ENCODE measurements around the gene PGAM2. TPM values are rescaled to one million over a fixed set of nuclear protein-coding genes. Genes with fewer than 3 reads are reported as not detected.

Gene PGAM2
- polyA plus RNA-seq, 3 donors = 0.13 TPM; not detected in 2

- H2AFZ ChIP-seq (ENCODE audit: insufficient read depth, low read depth, low read length, poor library complexity, severe bottlenecking) = no peak overlapping the region
- intact Hi-C loops (cut with micrococcal nuclease) = no loop called here
- Mint-ChIP-seq H3K27me3 (ENCODE audit: low read depth in 3 of 3) (peaks cover 0 to 5% (median 3%) of the 10 kb centered on the region in 3 donors), H3K4me1 (peaks cover 40% of the 10 kb centered on the region), H3K4me3 (no peak overlapping the region), H3K36me3 (peaks cover 24 to 45% of the 10 kb centered on the region in 2 donors), H3K9me3 (peaks cover 0 to 3% (median 0%) of the 10 kb centered on the region in 7 donors), H3K27ac (peak overlapping the region; percentile 10 to 99 (median 98))
- H3K79me2 ChIP-seq (ENCODE audit: insufficient read depth, low read length) = no peaks in the 10 kb centered on the region
- H3K36me3 ChIP-seq (replicated peaks in 1 of 2; ENCODE audit: control insufficient read depth in 1 of 2, insufficient read depth in 2 of 2, low read length in 2 of 2) = peaks cover 21 to 27% of the 10 kb centered on the region in 2 donors
- peaks cover 17% of the 10 kb centered on the region for H4K20me1 ChIP-seq (ENCODE audit: insufficient read depth, low read length)
- H3K27me3 ChIP-seq (ENCODE audit: control insufficient read depth in 2 of 2, insufficient read depth in 2 of 2, low read length in 2 of 2) = no peaks in the 10 kb centered on the region
- no peak overlapping the region for H3K4me3 ChIP-seq (replicated peaks in 1 of 3; ENCODE audit: low read depth in 2 of 3, low read length in 3 of 3)
- no peaks in the 10 kb centered on the region for H3K9me3 ChIP-seq (replicated peaks in 1 of 2; ENCODE audit: control insufficient read depth in 1 of 2, insufficient read depth in 1 of 2, low read length in 2 of 2)
- WGBS (ENCODE audit: insufficient coverage) = 100% methylated on average over 2 of the region's 9 CpGs
- H3K27ac ChIP-seq (ENCODE audit: low read depth in 1 of 2, low read length in 2 of 2) = peak overlapping the region in 1 of 2 donors; percentile 25
- no peak overlapping the region for H3K9ac ChIP-seq (ENCODE audit: insufficient read depth, low read length, poor library complexity, severe bottlenecking)
- no peak overlapping the region for H3K4me2 ChIP-seq (replicated peaks; ENCODE audit: extremely low read depth, low read length, poor library complexity, severe bottlenecking)
- peaks cover 18 to 27% of the 10 kb centered on the region in 2 donors for H3K4me1 ChIP-seq (ENCODE audit: control insufficient read depth in 1 of 2, insufficient read depth in 2 of 2, low read length in 2 of 2)
- TF ChIP-seq CTCF (IDR thresholded peaks at IDR 0.05) = no peak
- DNase-seq = no peak
Measured at GRCh38 chr7:44071726-44072363, 6.5 kb upstream of the PGAM2 start.

- no peak for DNase-seq
- 100% methylated on average over 4 of the region's 7 CpGs for WGBS (ENCODE audit: insufficient coverage)
Measured at GRCh38 chr7:44068054-44068453, 2.7 kb upstream of the PGAM2 start.

More at GRCh38 chr7:44068054-44068453, 2.7 kb upstream of the PGAM2 start:
- no peak for TF ChIP-seq CTCF (IDR thresholded peaks at IDR 0.05)
- H3K4me3 Mint-ChIP-seq = no peak overlapping the region
- Histone ChIP-seq H4K20me1 (ENCODE audit: insufficient read depth, low read length) (peaks cover 50% of the 10 kb centered on the region), H3K79me2 (ENCODE audit: insufficient read depth, low read length) (no peaks in the 10 kb centered on the region), H2AFZ (ENCODE audit: insufficient read depth, low read depth, low read length, poor library complexity, severe bottlenecking) (no peak overlapping the region), H3K9me3 (replicated peaks in 1 of 2; ENCODE audit: control insufficient read depth in 1 of 2, insufficient read depth in 1 of 2, low read length in 2 of 2) (no peaks in the 10 kb centered on the region), H3K36me3 (replicated peaks in 1 of 2; ENCODE audit: control insufficient read depth in 1 of 2, insufficient read depth in 2 of 2, low read length in 2 of 2) (peaks cover 3 to 6% of the 10 kb centered on the region in 2 donors), H3K27me3 (ENCODE audit: control insufficient read depth in 2 of 2, insufficient read depth in 2 of 2, low read length in 2 of 2) (no peaks in the 10 kb centered on the region), H3K4me3 (replicated peaks in 1 of 3; ENCODE audit: low read depth in 2 of 3, low read length in 3 of 3) (no peak overlapping the region), H3K9ac (ENCODE audit: insufficient read depth, low read length, poor library complexity, severe bottlenecking) (no peak overlapping the region), H3K4me1 (ENCODE audit: control insufficient read depth in 1 of 2, insufficient read depth in 2 of 2, low read length in 2 of 2) (peaks cover 0 to 7% of the 10 kb centered on the region in 2 donors), H3K4me2 (replicated peaks; ENCODE audit: extremely low read depth, low read length, poor library complexity, severe bottlenecking) (no peak overlapping the region), H3K27ac (ENCODE audit: low read depth in 1 of 2, low read length in 2 of 2) (no peak overlapping the region)
- H3K36me3 Mint-ChIP-seq = peaks cover 4 to 14% of the 10 kb centered on the region in 2 donors
- intact Hi-C loops (cut with micrococcal nuclease) = no loop called here
- H3K9me3 Mint-ChIP-seq = peaks cover 0 to 3% (median 0%) of the 10 kb centered on the region in 7 donors
- peaks cover 0 to 24% (median 4%) of the 10 kb centered on the region in 3 donors for H3K27me3 Mint-ChIP-seq (ENCODE audit: low read depth in 3 of 3)
- H3K27ac Mint-ChIP-seq = peak overlapping the region in 2 of 7 donors; percentile 8 to 42
- H3K4me1 Mint-ChIP-seq = peaks cover 33% of the 10 kb centered on the region
